Gastroesophageal sphincter (tissue), 4 donors: ENCODE results near the gene PTPN6. TPM values are rescaled to one million over a fixed set of nuclear protein-coding genes. Genes with fewer than 3 reads are reported as not detected.
A peak's percentile ranks its signal among the peaks of the same experiment; 100 is the strongest.

Experiments
- ATAC-seq: fragments of 150-250 bp; one replicate; pipeline ENCODE4 v1.9.1; 2016; ENCODE audit warnings: mild to moderate bottlenecking, moderate library complexity
- H3K27ac ChIP-seq, 4 donors: fragments of 200-600 bp; sonication (generic) in 3 of 4; 1 replicate in 3 of 4; 2 replicates in 1 of 4; pipeline ENCODE4 v1.5.1; 2016 to 2019
- H3K27me3 ChIP-seq: fragments of 200-600 bp; sonication (generic); one replicate; pipeline ENCODE4 v1.5.1; 2019
- H3K36me3 ChIP-seq, 2 donors: fragments of 200-600 bp; sonication (generic); one replicate each; pipeline ENCODE4 v1.5.1; 2019; ENCODE audit warnings: control low read depth in 1 of 2
- H3K4me1 ChIP-seq, 3 donors: fragments of 200-600 bp; sonication (generic); 1 replicate in 2 of 3; 2 replicates in 1 of 3; pipeline ENCODE4 v1.5.1; 2016 to 2019; ENCODE audit warnings: control low read depth in 2 of 3
- H3K4me3 ChIP-seq, 2 donors: fragments of 200-600 bp; sonication (generic); one replicate each; pipeline ENCODE4 v1.5.1; 2019; ENCODE audit warnings: mild to moderate bottlenecking in 1 of 2, moderate library complexity in 1 of 2
- H3K9me3 ChIP-seq, 3 donors: fragments of 200-600 bp; sonication (generic); one replicate each; pipeline ENCODE4 v1.5.1; 2017 to 2019; ENCODE audit warnings: control low read depth in 2 of 3
- EP300 ChIP-seq: sonication (generic); formaldehyde crosslinking; IDR thresholded peaks from one replicate; pipeline ENCODE4 v1.6.1; 2017; ENCODE audit warnings: antibody characterized with exemption, mild to moderate bottlenecking
- POLR2A ChIP-seq, 2 donors: fragments of 450-650 bp; IDR thresholded peaks; one replicate each; pipeline ENCODE4 v1.6.1; 2017; ENCODE audit warnings: antibody characterized with exemption in 2 of 2, mild to moderate bottlenecking in 2 of 2, moderate library complexity in 1 of 2
- POLR2AphosphoS5 ChIP-seq: sonication (generic); formaldehyde crosslinking; IDR thresholded peaks from one replicate; pipeline ENCODE4 v1.6.1; 2017; ENCODE audit warnings: antibody characterized with exemption
- WGBS, 2 donors: methylation state at CpG; one replicate each; pipeline ENCODE4 v1.1.5; 2018; ENCODE audit warnings: low coverage in 1 of 2; 5-methylcytosine and 5-hydroxymethylcytosine counted together
- total RNA-seq, 4 donors: library from RNA; depleted of rRNA; stranded (reverse); fragments of >200 nt; gene quantifications; one replicate each; pipeline ENCODE4 v1.1.0, GENCODE V29; 2016
- TF ChIP-seq, protein P1 (sequence below), 4 experiments: fragments of 200-600 bp in 2 of 4; fragments of 450-650 bp in 2 of 4; sonication (generic) in 1 of 4; IDR thresholded peaks; one replicate each; pipeline ENCODE4 v1.5.1; 2017 to 2019; ENCODE audit warnings: antibody characterized with exemption in 4 of 4, mild to moderate bottlenecking in 2 of 4, moderate library complexity in 2 of 4

Gene PTPN6
- total RNA-seq, 4 donors from 2014 or later = 2.6 to 15.9 (median 7.5) TPM

DNA sequence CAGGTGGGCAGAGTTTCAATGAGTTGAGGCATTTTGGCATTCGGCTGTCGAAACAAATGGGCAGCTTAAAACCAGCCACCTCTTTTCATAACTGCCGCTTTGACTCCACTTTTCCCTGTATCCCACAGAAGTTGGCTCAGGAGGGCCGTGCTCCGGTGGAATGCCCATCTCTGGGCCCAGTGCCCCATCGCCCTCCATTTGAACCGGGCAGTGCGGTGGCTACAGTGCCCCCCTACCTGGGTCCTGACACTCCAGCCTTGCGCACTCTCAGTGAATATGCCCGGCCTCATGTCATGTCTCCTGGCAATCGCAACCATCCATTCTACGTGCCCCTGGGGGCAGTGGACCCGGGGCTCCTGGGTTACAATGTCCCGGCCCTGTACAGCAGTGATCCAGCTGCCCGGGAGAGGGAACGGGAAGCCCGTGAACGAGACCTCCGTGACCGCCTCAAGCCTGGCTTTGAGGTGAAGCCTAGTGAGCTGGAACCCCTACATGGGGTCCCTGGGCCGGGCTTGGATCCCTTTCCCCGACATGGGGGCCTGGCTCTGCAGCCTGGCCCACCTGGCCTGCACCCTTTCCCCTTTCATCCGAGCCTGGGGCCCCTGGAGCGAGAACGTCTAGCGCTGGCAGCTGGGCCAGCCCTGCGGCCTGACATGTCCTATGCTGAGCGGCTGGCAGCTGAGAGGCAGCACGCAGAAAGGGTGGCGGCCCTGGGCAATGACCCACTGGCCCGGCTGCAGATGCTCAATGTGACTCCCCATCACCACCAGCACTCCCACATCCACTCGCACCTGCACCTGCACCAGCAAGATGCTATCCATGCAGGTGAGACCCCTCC, 12.6 kb upstream of the PTPN6 start:
- Histone ChIP-seq H3K4me3 (peak overlapping the region in 1 of 2 donors; percentile 73), H3K4me1 (peaks cover 0 to 97% (median 39%) of the 10 kb centered on the region in 3 donors), H3K27me3 (no peaks in the 10 kb centered on the region), H3K36me3 (peaks cover 0 to 67% of the 10 kb centered on the region in 2 donors), H3K9me3 (no peaks in the 10 kb centered on the region), H3K27ac (peak overlapping the region in 3 of 4 donors; percentile 91 to 96 (median 91))
- WGBS, 2 donors = 54 to 83% methylated on average over 1 to 5 of the region's 32 CpGs
- TF ChIP-seq EP300 = no peak
- peak; percentile 64 for TF ChIP-seq POLR2AphosphoS5
- TF ChIP-seq, protein P1, sequence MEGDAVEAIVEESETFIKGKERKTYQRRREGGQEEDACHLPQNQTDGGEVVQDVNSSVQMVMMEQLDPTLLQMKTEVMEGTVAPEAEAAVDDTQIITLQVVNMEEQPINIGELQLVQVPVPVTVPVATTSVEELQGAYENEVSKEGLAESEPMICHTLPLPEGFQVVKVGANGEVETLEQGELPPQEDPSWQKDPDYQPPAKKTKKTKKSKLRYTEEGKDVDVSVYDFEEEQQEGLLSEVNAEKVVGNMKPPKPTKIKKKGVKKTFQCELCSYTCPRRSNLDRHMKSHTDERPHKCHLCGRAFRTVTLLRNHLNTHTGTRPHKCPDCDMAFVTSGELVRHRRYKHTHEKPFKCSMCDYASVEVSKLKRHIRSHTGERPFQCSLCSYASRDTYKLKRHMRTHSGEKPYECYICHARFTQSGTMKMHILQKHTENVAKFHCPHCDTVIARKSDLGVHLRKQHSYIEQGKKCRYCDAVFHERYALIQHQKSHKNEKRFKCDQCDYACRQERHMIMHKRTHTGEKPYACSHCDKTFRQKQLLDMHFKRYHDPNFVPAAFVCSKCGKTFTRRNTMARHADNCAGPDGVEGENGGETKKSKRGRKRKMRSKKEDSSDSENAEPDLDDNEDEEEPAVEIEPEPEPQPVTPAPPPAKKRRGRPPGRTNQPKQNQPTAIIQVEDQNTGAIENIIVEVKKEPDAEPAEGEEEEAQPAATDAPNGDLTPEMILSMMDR (IDR thresholded peaks at IDR 0.05) = no peak
- no peak for TF ChIP-seq POLR2A (IDR thresholded peaks at IDR 0.05)
- no peak for ATAC-seq

DNA sequence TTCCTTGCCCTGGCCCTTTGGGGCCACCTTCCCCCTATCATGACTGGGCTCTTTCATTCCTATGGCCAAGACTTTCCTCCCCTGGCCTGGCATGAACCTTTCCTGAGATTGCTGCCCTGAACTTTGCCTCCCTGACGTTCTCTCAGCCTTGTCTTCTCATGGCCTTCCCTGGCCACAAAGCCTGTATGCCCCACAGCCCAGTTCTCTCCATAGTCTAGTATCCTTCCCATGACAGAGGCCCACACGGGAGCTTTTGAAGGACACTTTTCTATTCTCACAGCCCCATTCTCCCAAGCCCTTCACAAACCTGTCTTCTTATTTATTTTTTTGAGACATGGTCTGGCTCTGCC, 12.0 kb upstream of the PTPN6 start:
- peaks cover 0 to 93% (median 33%) of the 10 kb centered on the region in 3 donors for H3K4me1 ChIP-seq
- H3K9me3 ChIP-seq = no peaks in the 10 kb centered on the region
- ATAC-seq = no peak
- peak overlapping the region in 3 of 4 donors; percentile 91 to 96 (median 91) for H3K27ac ChIP-seq
- H3K4me3 ChIP-seq = no peak overlapping the region
- no peaks in the 10 kb centered on the region for H3K27me3 ChIP-seq
- peaks cover 0 to 61% of the 10 kb centered on the region in 2 donors for H3K36me3 ChIP-seq
- WGBS, 2 donors = 51 to 83% methylated on average over 2 of the region's 2 CpGs
- TF ChIP-seq EP300 (no peak), POLR2AphosphoS5 (no peak), POLR2A (IDR thresholded peaks at IDR 0.05) (no peak)
- TF ChIP-seq, protein P1 (IDR thresholded peaks at IDR 0.05) = no peak

DNA sequence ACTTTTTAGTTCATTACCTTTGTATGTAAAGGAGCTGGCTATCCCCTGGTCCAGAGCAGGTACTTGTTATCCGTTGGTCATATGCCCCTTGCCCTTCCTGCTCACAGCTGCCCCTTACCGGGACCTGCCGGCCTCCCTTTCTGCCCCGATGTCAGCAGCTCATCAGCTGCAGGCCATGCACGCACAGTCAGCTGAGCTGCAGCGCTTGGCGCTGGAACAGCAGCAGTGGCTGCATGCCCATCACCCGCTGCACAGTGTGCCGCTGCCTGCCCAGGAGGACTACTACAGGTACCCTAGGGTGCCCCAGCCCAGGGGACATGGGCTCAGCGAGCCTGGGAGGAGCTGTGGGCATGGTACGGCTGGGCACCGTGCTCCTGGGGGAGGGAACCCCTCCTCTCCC, 9.9 kb upstream of the PTPN6 start:
- peaks cover 0 to 90% (median 33%) of the 10 kb centered on the region in 3 donors for H3K4me1 ChIP-seq
- H3K27ac ChIP-seq = peak overlapping the region in 3 of 4 donors; percentile 7 to 96 (median 95)
- TF ChIP-seq, protein P1 (IDR thresholded peaks at IDR 0.05) = no peak
- TF ChIP-seq POLR2A (IDR thresholded peaks at IDR 0.05) = no peak
- TF ChIP-seq POLR2AphosphoS5 = no peak
- no peak for TF ChIP-seq EP300
- 65 to 81% methylated on average over 5 to 6 of the region's 12 CpGs for WGBS, 2 donors
- no peaks in the 10 kb centered on the region for H3K27me3 ChIP-seq
- peaks cover 0 to 52% of the 10 kb centered on the region in 2 donors for H3K36me3 ChIP-seq
- H3K9me3 ChIP-seq = no peaks in the 10 kb centered on the region
- ATAC-seq = no peak
- H3K4me3 ChIP-seq = no peak overlapping the region

DNA sequence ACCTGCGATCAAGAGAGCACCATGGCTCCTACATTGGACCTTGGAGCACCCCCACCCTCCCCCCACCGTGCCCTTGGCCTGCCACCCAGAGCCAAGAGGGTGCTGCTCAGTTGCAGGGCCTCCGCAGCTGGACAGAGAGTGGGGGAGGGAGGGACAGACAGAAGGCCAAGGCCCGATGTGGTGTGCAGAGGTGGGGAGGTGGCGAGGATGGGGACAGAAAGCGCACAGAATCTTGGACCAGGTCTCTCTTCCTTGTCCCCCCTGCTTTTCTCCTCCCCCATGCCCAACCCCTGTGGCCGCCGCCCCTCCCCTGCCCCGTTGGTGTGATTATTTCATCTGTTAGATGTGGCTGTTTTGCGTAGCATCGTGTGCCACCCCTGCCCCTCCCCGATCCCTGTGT, 9.4 kb upstream of the PTPN6 start:
- no peaks in the 10 kb centered on the region for H3K27me3 ChIP-seq
- peak overlapping the region in 2 of 4 donors; percentile 95 to 96 for H3K27ac ChIP-seq
- H3K36me3 ChIP-seq = peaks cover 0 to 55% of the 10 kb centered on the region in 2 donors
- no peak overlapping the region for H3K4me3 ChIP-seq
- no peaks in the 10 kb centered on the region for H3K9me3 ChIP-seq
- H3K4me1 ChIP-seq = peaks cover 0 to 90% (median 36%) of the 10 kb centered on the region in 3 donors
- 49% methylated on average over 4 of the region's 12 CpGs; no CpG with 5 or more reads in 1 of the 2 donors for WGBS, 2 donors
- ATAC-seq = no peak
- TF ChIP-seq POLR2AphosphoS5 (no peak), EP300 (no peak), POLR2A (IDR thresholded peaks at IDR 0.05) (no peak)
- TF ChIP-seq, protein P1 (IDR thresholded peaks at IDR 0.05) = no peak

DNA sequence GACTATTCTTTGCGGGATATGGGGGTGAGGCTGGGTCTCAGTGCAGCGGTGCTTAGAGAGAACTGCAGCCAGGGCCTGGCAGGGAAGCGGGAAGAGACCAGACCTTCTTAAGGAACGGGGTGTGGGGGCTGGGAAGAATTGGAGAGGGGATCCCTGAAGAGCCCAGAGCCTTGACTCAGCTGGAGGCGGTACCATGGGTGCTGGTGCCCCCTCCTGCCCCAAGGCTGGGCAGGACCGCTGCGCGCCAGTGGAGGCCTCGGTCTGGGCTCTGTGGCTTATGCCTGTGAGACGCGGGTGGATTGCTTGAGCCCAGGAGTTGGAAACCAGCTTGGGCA, 8.9 kb upstream of the PTPN6 start:
- H3K36me3 ChIP-seq = peaks cover 0 to 57% of the 10 kb centered on the region in 2 donors
- no peak overlapping the region for H3K4me3 ChIP-seq
- 87 to 100% methylated on average over 3 to 6 of the region's 11 CpGs for WGBS, 2 donors
- TF ChIP-seq, protein P1 (IDR thresholded peaks at IDR 0.05) = no peak
- TF ChIP-seq POLR2A (IDR thresholded peaks at IDR 0.05) (no peak), POLR2AphosphoS5 (peak; percentile 6), EP300 (no peak)
- peak overlapping the region in 3 of 4 donors; percentile 94 to 96 (median 95) for H3K27ac ChIP-seq
- peaks cover 0 to 89% (median 31%) of the 10 kb centered on the region in 3 donors for H3K4me1 ChIP-seq
- H3K27me3 ChIP-seq = no peaks in the 10 kb centered on the region
- no peak for ATAC-seq
- no peaks in the 10 kb centered on the region for H3K9me3 ChIP-seq
